Suprapubic skin (tissue), 4 donors: ENCODE results near the gene CAB39L. TPM values are rescaled to one million over a fixed set of nuclear protein-coding genes. Genes with fewer than 3 reads are reported as not detected.

Source experiments
- DNase-seq, 2 donors: peaks; one replicate each; pipeline ENCODE4 v3.0.0-alpha.2; 2019; ENCODE audit warnings: low spot score in 2 of 2
- H3K27ac ChIP-seq: fragments of 200-600 bp; sonication (generic); one replicate; pipeline ENCODE4 v1.5.1; 2019
- H3K27me3 ChIP-seq: fragments of 200-600 bp; sonication (generic); one replicate; pipeline ENCODE4 v1.5.1; 2019
- H3K36me3 ChIP-seq: fragments of 200-600 bp; sonication (generic); one replicate; pipeline ENCODE4 v1.5.1; 2019
- H3K4me1 ChIP-seq: fragments of 200-600 bp; sonication (generic); one replicate; pipeline ENCODE4 v1.5.1; 2019
- H3K4me3 ChIP-seq: fragments of 200-600 bp; sonication (generic); one replicate; pipeline ENCODE4 v1.5.1; 2019; ENCODE audit warnings: mild to moderate bottlenecking
- H3K9me3 ChIP-seq: fragments of 200-600 bp; sonication (generic); one replicate; pipeline ENCODE4 v1.5.1; 2019
- EP300 ChIP-seq: sonication (generic); formaldehyde crosslinking; IDR thresholded peaks from one replicate; pipeline ENCODE4 v1.6.1; 2017; ENCODE audit warnings: antibody characterized with exemption
- POLR2A ChIP-seq, 2 donors: fragments of 450-650 bp; IDR thresholded peaks; one replicate each; pipeline ENCODE4 v1.6.1; 2017; ENCODE audit warnings: antibody characterized with exemption in 2 of 2, mild to moderate bottlenecking in 2 of 2, moderate library complexity in 2 of 2
- POLR2AphosphoS5 ChIP-seq, 3 donors: sonication (generic); formaldehyde crosslinking; IDR thresholded peaks; one replicate each; pipeline ENCODE4 v1.6.1; 2017; ENCODE audit warnings: antibody characterized with exemption in 3 of 3
- WGBS: methylation state at CpG from one replicate; pipeline ENCODE4 v1.1.5; 2018; 5-methylcytosine and 5-hydroxymethylcytosine counted together
- total RNA-seq, 4 donors: library from RNA; depleted of rRNA; stranded (reverse); fragments of >200 nt; gene quantifications; one replicate each; pipeline ENCODE4 v1.1.0, GENCODE V29; 2016
- TF ChIP-seq, protein P1 (sequence below), 2 donors: fragments of 200-600 bp in 1 of 2; fragments of 450-650 bp in 1 of 2; sonication (generic) in 1 of 2; IDR thresholded peaks; one replicate each; pipeline ENCODE4 v1.5.1; 2016 to 2019; ENCODE audit warnings: antibody characterized with exemption in 2 of 2, mild to moderate bottlenecking in 1 of 2, moderate library complexity in 1 of 2

CAB39L gene
- total RNA-seq, 4 donors from 2014 or later: 17.8 to 45.1 (median 28.6) TPM

DNA sequence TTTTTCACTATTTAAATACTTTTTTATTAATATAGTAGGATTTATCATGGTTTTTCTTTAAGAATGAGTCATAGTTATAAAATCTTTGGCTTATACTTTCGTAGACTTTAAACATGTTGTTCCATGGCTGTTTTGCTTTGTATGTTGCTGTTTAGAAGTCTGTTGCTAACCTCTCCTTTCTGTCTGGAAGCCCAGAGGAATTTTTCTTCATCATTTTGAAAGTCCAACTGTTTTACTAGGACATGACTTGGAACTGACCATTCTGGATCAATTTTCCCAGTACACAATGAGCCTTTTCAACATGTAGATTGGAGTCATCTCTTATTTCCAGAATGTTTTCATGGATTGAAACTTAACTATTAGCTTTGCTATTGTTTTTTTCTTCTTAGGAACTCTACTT lies 7.9 kb downstream of the CAB39L start:
- peak overlapping the region; percentile 54 for H3K27ac ChIP-seq
- 24% methylated on average over 1 of the region's 1 CpG for WGBS
- no peak for DNase-seq
- H3K27me3 ChIP-seq: no peaks in the 10 kb centered on the region
- H3K36me3 ChIP-seq: peaks cover 14% of the 10 kb centered on the region
- TF ChIP-seq POLR2A (IDR thresholded peaks at IDR 0.05) (no peak), EP300 (no peak), POLR2AphosphoS5 (IDR thresholded peaks at IDR 0.05) (no peak)
- TF ChIP-seq, protein P1, sequence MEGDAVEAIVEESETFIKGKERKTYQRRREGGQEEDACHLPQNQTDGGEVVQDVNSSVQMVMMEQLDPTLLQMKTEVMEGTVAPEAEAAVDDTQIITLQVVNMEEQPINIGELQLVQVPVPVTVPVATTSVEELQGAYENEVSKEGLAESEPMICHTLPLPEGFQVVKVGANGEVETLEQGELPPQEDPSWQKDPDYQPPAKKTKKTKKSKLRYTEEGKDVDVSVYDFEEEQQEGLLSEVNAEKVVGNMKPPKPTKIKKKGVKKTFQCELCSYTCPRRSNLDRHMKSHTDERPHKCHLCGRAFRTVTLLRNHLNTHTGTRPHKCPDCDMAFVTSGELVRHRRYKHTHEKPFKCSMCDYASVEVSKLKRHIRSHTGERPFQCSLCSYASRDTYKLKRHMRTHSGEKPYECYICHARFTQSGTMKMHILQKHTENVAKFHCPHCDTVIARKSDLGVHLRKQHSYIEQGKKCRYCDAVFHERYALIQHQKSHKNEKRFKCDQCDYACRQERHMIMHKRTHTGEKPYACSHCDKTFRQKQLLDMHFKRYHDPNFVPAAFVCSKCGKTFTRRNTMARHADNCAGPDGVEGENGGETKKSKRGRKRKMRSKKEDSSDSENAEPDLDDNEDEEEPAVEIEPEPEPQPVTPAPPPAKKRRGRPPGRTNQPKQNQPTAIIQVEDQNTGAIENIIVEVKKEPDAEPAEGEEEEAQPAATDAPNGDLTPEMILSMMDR (IDR thresholded peaks at IDR 0.05): no peak
- H3K4me3 ChIP-seq: no peak overlapping the region
- H3K4me1 ChIP-seq: no peaks in the 10 kb centered on the region
- no peaks in the 10 kb centered on the region for H3K9me3 ChIP-seq

DNA sequence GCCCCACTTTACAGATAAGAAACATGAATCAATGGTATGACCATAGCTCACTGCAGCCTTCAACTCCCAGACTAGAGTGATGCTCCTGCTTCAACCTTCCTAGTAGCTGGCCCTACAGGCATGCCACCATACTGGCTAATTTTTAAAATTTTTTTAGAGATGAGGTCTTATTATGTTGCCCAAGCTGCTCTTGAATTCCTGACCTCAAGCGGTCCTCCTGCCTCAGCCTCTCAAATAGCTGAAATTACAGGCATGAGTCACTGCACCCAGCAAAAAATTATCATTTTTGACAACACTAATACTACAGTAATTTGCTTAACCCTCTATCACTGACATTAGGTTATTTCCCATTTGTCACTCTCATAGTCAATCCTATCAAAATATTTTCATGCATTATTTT lies 14.7 kb downstream of the CAB39L start:
- no peaks in the 10 kb centered on the region for H3K9me3 ChIP-seq
- no peaks in the 10 kb centered on the region for H3K27me3 ChIP-seq
- 87% methylated on average over 1 of the region's 1 CpG for WGBS
- H3K4me3 ChIP-seq: no peak overlapping the region
- TF ChIP-seq, protein P1 (IDR thresholded peaks at IDR 0.05): no peak
- TF ChIP-seq POLR2A (IDR thresholded peaks at IDR 0.05): no peak
- no peak for TF ChIP-seq POLR2AphosphoS5 (IDR thresholded peaks at IDR 0.05)
- no peak for TF ChIP-seq EP300
- peaks cover 21% of the 10 kb centered on the region for H3K36me3 ChIP-seq
- DNase-seq: no peak
- H3K27ac ChIP-seq: no peak overlapping the region
- H3K4me1 ChIP-seq: no peaks in the 10 kb centered on the region

DNA sequence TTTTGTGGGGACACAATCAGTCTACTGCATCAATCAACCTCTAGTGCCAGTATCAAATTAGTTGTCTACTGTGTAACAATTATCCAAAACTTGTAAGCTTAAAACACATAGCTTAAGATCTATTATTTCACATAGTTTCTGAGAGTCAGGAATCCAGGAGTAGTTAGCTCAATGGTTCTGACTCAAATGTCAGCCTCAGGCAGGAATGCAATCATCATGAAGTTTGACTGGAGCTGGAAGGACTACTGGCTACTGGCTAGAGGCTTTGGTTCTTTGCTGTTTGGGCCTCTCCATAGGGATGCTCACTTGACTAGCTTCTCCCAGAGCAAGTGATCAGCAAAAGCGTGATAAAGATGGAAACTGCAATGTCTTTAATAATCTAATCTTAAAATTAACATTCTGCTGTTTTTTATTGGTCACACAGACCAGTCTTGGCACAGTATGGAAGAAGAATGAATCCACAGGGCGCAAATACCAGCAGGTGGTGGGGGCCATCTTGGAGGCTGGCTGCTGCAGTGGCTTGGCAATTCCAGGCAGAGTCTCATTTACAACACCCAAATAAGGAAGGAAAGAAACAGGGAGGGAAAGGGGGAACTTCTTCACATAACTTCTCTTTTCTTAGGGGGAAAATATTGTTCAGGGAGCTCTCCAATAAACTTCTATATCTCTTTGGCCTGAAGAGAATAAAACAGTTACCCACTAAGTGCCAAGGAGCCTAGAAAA lies 15.7 kb downstream of the CAB39L start:
- Histone ChIP-seq H3K27me3 (no peaks in the 10 kb centered on the region), H3K36me3 (peaks cover 18% of the 10 kb centered on the region), H3K4me3 (no peak overlapping the region), H3K27ac (no peak overlapping the region), H3K4me1 (no peaks in the 10 kb centered on the region), H3K9me3 (no peaks in the 10 kb centered on the region)
- DNase-seq: no peak
- WGBS: 96% methylated on average over 2 of the region's 2 CpGs
- no peak for TF ChIP-seq POLR2AphosphoS5 (IDR thresholded peaks at IDR 0.05)
- TF ChIP-seq, protein P1 (IDR thresholded peaks at IDR 0.05): no peak
- no peak for TF ChIP-seq POLR2A (IDR thresholded peaks at IDR 0.05)

DNA sequence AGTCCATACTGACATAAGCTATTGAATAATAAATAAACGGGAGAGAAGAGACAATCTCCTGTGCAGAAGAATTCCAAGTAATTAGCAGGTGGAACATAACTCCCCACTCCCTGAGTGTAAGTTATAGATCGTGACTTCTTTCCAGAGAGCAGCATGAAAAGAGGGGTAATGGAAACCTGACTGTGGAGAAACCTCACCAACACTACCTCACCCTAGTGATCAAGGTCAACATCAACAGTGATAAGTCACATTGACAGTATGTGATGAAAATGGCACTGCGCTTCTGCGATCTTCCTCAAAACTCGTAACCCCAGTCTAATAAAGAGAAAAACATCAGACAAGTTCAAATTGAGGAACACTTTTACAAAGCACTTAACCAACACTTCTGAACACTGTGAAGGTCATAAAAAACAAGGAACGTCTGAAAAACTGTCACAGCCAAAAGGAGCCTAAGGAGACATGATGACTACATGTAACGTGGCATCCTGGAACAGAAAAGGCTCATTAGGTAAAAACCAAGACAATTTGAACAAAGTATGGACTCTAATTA lies 19.8 kb downstream of the CAB39L start:
- no peak for DNase-seq
- Histone ChIP-seq H3K4me3 (no peak overlapping the region), H3K9me3 (no peaks in the 10 kb centered on the region), H3K27me3 (no peaks in the 10 kb centered on the region), H3K4me1 (no peaks in the 10 kb centered on the region), H3K27ac (no peak overlapping the region), H3K36me3 (peaks cover 7% of the 10 kb centered on the region)
- 92% methylated on average over 7 of the region's 7 CpGs for WGBS
- TF ChIP-seq POLR2A (IDR thresholded peaks at IDR 0.05): no peak
- TF ChIP-seq, protein P1 (IDR thresholded peaks at IDR 0.05): no peak
- TF ChIP-seq EP300: no peak
- no peak for TF ChIP-seq POLR2AphosphoS5 (IDR thresholded peaks at IDR 0.05)

DNA sequence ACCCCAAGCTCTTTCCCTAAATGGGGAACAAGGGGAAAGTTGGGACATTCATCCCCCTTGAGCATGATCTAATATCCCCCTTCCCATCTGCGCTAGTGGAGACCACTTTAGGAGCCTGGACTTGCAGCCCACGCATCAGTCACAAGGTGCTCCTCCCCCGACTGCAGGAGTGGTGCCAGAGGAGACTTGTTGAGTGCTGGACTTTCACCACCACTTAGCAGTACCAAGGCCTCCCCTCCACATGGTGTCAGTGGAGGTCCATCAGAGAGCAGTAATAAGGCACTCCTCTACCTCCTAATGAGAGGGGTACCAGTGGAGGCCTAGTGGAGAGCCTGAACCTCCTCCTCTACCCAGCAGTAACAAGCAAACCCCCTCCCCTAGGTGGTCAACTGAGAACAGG lies 22.5 kb downstream of the CAB39L start:
- Histone ChIP-seq H3K36me3 (no peaks in the 10 kb centered on the region), H3K27ac (no peak overlapping the region), H3K27me3 (no peaks in the 10 kb centered on the region), H3K4me3 (no peak overlapping the region), H3K9me3 (no peaks in the 10 kb centered on the region), H3K4me1 (no peaks in the 10 kb centered on the region)
- 96% methylated on average over 3 of the region's 3 CpGs for WGBS
- no peak for DNase-seq
- no peak for TF ChIP-seq POLR2AphosphoS5 (IDR thresholded peaks at IDR 0.05)
